ENCODE data around the gene SELENOT.

SELENOT gene

GRCh38 chr3:150577855-150578254 is 25.3 kb upstream of the SELENOT start:
- TF ChIP-seq CTCF (IDR thresholded peaks at IDR 0.05; ENCODE audit: low read depth, low read length, missing control alignments): no peak
- DNase-seq (ENCODE audit: extremely low read depth, low read depth): no peak
- no peak overlapping the region for H3K4me3 ChIP-seq (replicated peaks; ENCODE audit: low read depth, low read length)

- DNase-seq (ENCODE audit: extremely low read depth, low read depth): no peak
- H3K4me3 ChIP-seq (replicated peaks; ENCODE audit: low read depth, low read length): no peak overlapping the region
- no peak for TF ChIP-seq CTCF (IDR thresholded peaks at IDR 0.05; ENCODE audit: low read depth, low read length, missing control alignments)
These were observed 21.9 kb upstream of the SELENOT start for GRCh38 chr3:150581174-150581573.

- no peak for TF ChIP-seq CTCF (IDR thresholded peaks at IDR 0.05; ENCODE audit: low read depth, low read length, missing control alignments)
- no peak overlapping the region for H3K4me3 ChIP-seq (replicated peaks; ENCODE audit: low read depth, low read length)
- DNase-seq (ENCODE audit: extremely low read depth, low read depth): no peak
These were observed 20.5 kb upstream of the SELENOT start for GRCh38 chr3:150582620-150583019.

- no peak overlapping the region for H3K4me3 ChIP-seq (replicated peaks; ENCODE audit: low read depth, low read length)
- no peak for TF ChIP-seq CTCF (IDR thresholded peaks at IDR 0.05; ENCODE audit: low read depth, low read length, missing control alignments)
- no peak for DNase-seq (ENCODE audit: extremely low read depth, low read depth)
These were observed 20.1 kb upstream of the SELENOT start for GRCh38 chr3:150583028-150583427.

- TF ChIP-seq CTCF (IDR thresholded peaks at IDR 0.05; ENCODE audit: low read depth, low read length, missing control alignments): no peak
- H3K4me3 ChIP-seq (replicated peaks; ENCODE audit: low read depth, low read length): no peak overlapping the region
- DNase-seq (ENCODE audit: extremely low read depth, low read depth): no peak
These were observed 14.9 kb upstream of the SELENOT start for GRCh38 chr3:150588027-150588830.

GRCh38 chr3:150589759-150590158 is 13.4 kb upstream of the SELENOT start:
- TF ChIP-seq CTCF (IDR thresholded peaks at IDR 0.05; ENCODE audit: low read depth, low read length, missing control alignments): no peak
- no peak overlapping the region for H3K4me3 ChIP-seq (replicated peaks; ENCODE audit: low read depth, low read length)
- no peak for DNase-seq (ENCODE audit: extremely low read depth, low read depth)

GRCh38 chr3:150594150-150594549 is 9.0 kb upstream of the SELENOT start:
- no peak for TF ChIP-seq CTCF (IDR thresholded peaks at IDR 0.05; ENCODE audit: low read depth, low read length, missing control alignments)
- no peak overlapping the region for H3K4me3 ChIP-seq (replicated peaks; ENCODE audit: low read depth, low read length)
- DNase-seq (ENCODE audit: extremely low read depth, low read depth): no peak

Measured in HFF-Myc (cell line).